Measurements from ENCODE around the gene UGCG.

DNA sequence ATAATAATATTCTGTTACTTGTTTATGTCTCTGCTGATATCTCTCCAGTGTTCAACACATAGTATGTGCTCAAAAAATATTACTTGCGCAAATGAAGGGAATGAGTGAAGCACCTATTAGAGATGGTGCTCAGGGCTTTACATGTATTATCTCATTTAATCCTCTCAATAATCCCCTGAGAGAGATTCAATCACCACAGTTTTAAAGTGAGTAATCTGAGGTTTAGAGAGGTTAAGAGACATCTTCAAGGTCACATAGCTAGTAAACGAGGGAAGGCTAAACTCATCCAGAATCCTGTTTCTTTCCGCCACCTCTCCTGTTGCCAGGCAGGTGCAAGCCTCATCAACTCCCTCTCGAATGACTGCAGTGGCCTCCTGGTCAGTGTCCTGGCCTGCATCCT, 82.0 kb downstream of the UGCG start:
- TF ChIP-seq, protein P1, sequence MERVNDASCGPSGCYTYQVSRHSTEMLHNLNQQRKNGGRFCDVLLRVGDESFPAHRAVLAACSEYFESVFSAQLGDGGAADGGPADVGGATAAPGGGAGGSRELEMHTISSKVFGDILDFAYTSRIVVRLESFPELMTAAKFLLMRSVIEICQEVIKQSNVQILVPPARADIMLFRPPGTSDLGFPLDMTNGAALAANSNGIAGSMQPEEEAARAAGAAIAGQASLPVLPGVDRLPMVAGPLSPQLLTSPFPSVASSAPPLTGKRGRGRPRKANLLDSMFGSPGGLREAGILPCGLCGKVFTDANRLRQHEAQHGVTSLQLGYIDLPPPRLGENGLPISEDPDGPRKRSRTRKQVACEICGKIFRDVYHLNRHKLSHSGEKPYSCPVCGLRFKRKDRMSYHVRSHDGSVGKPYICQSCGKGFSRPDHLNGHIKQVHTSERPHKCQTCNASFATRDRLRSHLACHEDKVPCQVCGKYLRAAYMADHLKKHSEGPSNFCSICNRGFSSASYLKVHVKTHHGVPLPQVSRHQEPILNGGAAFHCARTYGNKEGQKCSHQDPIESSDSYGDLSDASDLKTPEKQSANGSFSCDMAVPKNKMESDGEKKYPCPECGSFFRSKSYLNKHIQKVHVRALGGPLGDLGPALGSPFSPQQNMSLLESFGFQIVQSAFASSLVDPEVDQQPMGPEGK (CRISPR knock-in tag; IDR thresholded peaks at IDR 0.05; ENCODE audit: borderline replicate concordance), result no peak
- TF ChIP-seq RARB (CRISPR knock-in tag; IDR thresholded peaks at IDR 0.05), result no peak
- no peak for TF ChIP-seq TOX (CRISPR knock-in tag; IDR thresholded peaks at IDR 0.05; ENCODE audit: borderline replicate concordance)
- TF ChIP-seq ARNTL (CRISPR knock-in tag; IDR thresholded peaks at IDR 0.05; ENCODE audit: borderline replicate concordance, low read depth), result no peak
- no peak for TF ChIP-seq CSDC2 (CRISPR knock-in tag; IDR thresholded peaks at IDR 0.05)
- TF ChIP-seq ISL1 (CRISPR knock-in tag; IDR thresholded peaks at IDR 0.05), result no peak
- TF ChIP-seq, protein P2, sequence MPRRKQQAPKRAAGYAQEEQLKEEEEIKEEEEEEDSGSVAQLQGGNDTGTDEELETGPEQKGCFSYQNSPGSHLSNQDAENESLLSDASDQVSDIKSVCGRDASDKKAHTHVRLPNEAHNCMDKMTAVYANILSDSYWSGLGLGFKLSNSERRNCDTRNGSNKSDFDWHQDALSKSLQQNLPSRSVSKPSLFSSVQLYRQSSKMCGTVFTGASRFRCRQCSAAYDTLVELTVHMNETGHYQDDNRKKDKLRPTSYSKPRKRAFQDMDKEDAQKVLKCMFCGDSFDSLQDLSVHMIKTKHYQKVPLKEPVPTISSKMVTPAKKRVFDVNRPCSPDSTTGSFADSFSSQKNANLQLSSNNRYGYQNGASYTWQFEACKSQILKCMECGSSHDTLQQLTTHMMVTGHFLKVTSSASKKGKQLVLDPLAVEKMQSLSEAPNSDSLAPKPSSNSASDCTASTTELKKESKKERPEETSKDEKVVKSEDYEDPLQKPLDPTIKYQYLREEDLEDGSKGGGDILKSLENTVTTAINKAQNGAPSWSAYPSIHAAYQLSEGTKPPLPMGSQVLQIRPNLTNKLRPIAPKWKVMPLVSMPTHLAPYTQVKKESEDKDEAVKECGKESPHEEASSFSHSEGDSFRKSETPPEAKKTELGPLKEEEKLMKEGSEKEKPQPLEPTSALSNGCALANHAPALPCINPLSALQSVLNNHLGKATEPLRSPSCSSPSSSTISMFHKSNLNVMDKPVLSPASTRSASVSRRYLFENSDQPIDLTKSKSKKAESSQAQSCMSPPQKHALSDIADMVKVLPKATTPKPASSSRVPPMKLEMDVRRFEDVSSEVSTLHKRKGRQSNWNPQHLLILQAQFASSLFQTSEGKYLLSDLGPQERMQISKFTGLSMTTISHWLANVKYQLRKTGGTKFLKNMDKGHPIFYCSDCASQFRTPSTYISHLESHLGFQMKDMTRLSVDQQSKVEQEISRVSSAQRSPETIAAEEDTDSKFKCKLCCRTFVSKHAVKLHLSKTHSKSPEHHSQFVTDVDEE (CRISPR knock-in tag; IDR thresholded peaks at IDR 0.05), result no peak
- no peak for TF ChIP-seq GLIS3 (CRISPR knock-in tag; IDR thresholded peaks at IDR 0.05)
- TF ChIP-seq PPARA (CRISPR knock-in tag; IDR thresholded peaks at IDR 0.05; ENCODE audit: borderline replicate concordance), result no peak
- TF ChIP-seq, protein P3, sequence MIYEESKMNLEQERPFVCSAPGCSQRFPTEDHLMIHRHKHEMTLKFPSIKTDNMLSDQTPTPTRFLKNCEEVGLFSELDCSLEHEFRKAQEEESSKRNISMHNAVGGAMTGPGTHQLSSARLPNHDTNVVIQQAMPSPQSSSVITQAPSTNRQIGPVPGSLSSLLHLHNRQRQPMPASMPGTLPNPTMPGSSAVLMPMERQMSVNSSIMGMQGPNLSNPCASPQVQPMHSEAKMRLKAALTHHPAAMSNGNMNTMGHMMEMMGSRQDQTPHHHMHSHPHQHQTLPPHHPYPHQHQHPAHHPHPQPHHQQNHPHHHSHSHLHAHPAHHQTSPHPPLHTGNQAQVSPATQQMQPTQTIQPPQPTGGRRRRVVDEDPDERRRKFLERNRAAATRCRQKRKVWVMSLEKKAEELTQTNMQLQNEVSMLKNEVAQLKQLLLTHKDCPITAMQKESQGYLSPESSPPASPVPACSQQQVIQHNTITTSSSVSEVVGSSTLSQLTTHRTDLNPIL (CRISPR knock-in tag; IDR thresholded peaks at IDR 0.05; ENCODE audit: low read depth), result no peak
- TF ChIP-seq ZFP3 (CRISPR knock-in tag; IDR thresholded peaks at IDR 0.05), result no peak
- no peak for TF ChIP-seq TCF4 (CRISPR knock-in tag; IDR thresholded peaks at IDR 0.05; ENCODE audit: borderline replicate concordance)
